ENCODE data around the gene CINP.
"Not testable (repeated sequence)": the region's sequence is repeated elsewhere in the genome, so short reads cannot be mapped to it uniquely, and the experiment has no call there.

Gene CINP

DNA sequence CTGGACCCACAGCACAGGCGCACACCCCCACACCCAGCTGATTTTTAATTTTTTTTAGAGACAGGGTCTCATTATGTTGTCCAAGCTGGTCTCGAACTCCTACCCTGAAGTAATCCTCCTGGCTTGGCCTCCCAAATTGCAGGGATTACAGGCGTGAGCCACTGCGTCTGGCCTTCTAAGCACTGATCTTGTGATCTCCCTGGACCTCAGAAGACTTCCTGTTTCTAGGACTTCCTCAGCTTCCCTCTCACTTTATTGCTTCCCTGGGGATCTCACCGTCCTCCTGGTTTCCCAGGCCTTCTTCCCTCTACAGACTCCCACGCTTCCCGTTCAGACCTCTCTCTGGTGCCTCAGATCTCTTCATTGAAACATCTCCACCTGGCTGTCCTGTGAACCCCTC, 29.3 kb downstream of the CINP start:
- no peak overlapping the region for H3K4me3 ChIP-seq (ENCODE audit: low read depth, low read length)
- TF ChIP-seq, protein P1, sequence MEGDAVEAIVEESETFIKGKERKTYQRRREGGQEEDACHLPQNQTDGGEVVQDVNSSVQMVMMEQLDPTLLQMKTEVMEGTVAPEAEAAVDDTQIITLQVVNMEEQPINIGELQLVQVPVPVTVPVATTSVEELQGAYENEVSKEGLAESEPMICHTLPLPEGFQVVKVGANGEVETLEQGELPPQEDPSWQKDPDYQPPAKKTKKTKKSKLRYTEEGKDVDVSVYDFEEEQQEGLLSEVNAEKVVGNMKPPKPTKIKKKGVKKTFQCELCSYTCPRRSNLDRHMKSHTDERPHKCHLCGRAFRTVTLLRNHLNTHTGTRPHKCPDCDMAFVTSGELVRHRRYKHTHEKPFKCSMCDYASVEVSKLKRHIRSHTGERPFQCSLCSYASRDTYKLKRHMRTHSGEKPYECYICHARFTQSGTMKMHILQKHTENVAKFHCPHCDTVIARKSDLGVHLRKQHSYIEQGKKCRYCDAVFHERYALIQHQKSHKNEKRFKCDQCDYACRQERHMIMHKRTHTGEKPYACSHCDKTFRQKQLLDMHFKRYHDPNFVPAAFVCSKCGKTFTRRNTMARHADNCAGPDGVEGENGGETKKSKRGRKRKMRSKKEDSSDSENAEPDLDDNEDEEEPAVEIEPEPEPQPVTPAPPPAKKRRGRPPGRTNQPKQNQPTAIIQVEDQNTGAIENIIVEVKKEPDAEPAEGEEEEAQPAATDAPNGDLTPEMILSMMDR (IDR thresholded peaks at IDR 0.05; ENCODE audit: borderline replicate concordance, insufficient read depth, low read depth, low read length): no peak

DNA sequence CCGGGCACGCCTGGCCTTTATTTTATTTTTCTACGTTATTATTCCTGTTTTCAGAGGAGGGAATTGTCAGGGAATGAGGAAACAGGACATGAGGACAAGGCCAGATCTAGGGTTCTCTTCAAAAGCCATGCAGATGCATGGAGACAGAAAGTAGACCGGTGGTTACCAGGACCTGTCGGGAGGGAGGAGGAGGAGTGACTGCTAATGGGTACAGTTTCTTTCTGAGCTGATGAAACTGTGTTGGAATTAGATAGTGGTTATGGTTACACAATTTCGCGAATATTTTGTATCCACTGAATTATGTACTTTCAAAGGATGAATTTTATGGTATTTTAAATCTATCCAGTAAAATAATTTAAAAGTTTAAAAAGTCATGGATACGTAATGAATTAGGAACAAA, 31.9 kb downstream of the CINP start:
- TF ChIP-seq, protein P1 (IDR thresholded peaks at IDR 0.05; ENCODE audit: borderline replicate concordance, insufficient read depth, low read depth, low read length): no peak
- H3K4me3 ChIP-seq (ENCODE audit: low read depth, low read length): no peak overlapping the region

DNA sequence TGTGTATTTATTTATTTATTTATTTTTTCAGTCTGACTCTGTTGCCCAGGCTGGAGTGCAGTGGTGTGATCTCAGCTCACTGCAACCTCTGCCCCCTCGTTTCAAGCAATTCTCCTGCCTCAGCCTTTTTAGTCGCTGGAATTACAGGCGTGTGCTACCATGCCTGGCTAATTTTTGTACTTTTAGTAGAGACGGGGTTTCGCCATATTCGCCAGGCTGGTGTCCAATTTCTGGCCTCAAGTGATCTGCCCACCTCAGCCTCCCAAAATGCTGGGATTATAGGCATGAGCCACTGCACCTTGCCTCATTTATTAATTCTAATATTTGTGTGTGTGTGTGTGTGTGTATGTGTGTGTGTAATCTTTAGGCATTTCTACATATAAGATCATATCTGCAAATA, 33.3 kb downstream of the CINP start:
- H3K4me3 ChIP-seq (ENCODE audit: low read depth, low read length): not testable (repeated sequence)

DNA sequence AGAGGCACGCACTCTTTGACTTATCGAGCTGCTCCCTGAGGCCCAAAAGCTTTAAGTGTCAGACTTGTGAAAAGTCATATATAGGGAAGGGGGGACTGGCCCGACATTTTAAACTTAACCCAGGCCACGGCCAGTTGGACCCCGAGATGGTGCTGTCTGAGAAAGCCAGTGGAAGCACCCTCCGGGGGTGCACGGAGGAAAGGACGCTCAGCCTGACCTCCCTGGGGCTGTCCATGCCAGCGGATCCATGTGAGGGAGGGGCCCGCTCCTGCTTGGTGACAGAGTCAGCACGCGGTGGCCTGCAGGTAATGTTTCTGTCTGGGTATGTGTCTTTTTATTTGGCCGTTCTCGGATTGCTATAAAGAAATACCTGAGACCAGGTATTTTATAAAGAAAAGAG, 36.1 kb downstream of the CINP start:
- H3K4me3 ChIP-seq (ENCODE audit: low read depth, low read length): no peak overlapping the region
- TF ChIP-seq, protein P1 (IDR thresholded peaks at IDR 0.05; ENCODE audit: borderline replicate concordance, insufficient read depth, low read depth, low read length): no peak

GRCh38 chr14:102325791-102326345, 36.8 kb downstream of the CINP start:
- H3K4me3 ChIP-seq (ENCODE audit: low read depth, low read length): no peak overlapping the region
- TF ChIP-seq, protein P1 (IDR thresholded peaks at IDR 0.05; ENCODE audit: borderline replicate concordance, insufficient read depth, low read depth, low read length): no peak

GRCh38 chr14:102323102-102323501, 39.6 kb downstream of the CINP start:
- H3K4me3 ChIP-seq (ENCODE audit: low read depth, low read length): no peak overlapping the region
- TF ChIP-seq, protein P1 (IDR thresholded peaks at IDR 0.05; ENCODE audit: borderline replicate concordance, insufficient read depth, low read depth, low read length): peak; percentile 58

GRCh38 chr14:102321456-102322422, 41.0 kb downstream of the CINP start:
- H3K4me3 ChIP-seq (ENCODE audit: low read depth, low read length): no peak overlapping the region
- TF ChIP-seq, protein P1 (IDR thresholded peaks at IDR 0.05; ENCODE audit: borderline replicate concordance, insufficient read depth, low read depth, low read length): no peak
